ENCODE data around the gene PSMC6.
A peak's percentile ranks its signal among the peaks of the same experiment; 100 is the strongest.

Gene PSMC6

DNA sequence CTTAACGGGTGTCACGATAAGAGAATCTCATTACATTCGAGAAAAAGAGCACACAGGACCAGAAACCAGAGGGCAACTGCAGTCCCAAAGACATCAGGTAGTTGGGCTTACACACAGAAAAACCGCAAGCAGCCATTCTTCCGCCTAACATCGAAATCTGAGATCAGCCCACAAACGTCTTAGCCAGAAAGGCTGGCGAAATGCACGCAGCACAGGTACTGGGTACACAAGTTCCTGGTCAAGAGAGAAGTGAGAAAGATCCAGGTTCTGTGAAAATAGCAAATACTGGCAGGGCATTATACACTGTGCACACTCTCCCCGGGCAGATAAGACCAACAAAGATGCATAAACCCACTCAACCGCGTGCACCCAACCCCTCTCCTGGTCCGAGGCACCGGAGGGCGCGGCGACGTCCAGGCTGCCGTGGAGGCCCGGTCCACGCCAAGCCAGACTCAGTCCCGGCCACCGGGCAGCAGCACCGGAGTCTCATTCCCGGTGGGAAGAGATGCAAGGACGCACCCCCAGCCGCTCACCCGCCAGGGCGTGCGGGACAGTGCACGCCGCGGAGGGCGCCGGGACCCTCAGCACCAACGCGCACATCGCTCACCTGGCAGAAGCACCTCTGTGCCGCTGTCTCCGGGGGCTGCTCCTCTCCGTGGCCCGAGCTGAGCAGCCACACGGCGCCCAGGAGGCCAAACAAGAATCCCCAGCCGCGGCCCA, 12.1 kb upstream of the PSMC6 start:
- H3K4me3 ChIP-seq (ENCODE audit: low read depth, low read length): peak overlapping the region; percentile 82
- DNase-seq (ENCODE audit: low read depth): no peak
- TF ChIP-seq, protein P1, sequence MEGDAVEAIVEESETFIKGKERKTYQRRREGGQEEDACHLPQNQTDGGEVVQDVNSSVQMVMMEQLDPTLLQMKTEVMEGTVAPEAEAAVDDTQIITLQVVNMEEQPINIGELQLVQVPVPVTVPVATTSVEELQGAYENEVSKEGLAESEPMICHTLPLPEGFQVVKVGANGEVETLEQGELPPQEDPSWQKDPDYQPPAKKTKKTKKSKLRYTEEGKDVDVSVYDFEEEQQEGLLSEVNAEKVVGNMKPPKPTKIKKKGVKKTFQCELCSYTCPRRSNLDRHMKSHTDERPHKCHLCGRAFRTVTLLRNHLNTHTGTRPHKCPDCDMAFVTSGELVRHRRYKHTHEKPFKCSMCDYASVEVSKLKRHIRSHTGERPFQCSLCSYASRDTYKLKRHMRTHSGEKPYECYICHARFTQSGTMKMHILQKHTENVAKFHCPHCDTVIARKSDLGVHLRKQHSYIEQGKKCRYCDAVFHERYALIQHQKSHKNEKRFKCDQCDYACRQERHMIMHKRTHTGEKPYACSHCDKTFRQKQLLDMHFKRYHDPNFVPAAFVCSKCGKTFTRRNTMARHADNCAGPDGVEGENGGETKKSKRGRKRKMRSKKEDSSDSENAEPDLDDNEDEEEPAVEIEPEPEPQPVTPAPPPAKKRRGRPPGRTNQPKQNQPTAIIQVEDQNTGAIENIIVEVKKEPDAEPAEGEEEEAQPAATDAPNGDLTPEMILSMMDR (IDR thresholded peaks at IDR 0.05; ENCODE audit: control insufficient read depth, extremely low read depth, insufficient read depth): no peak

DNA sequence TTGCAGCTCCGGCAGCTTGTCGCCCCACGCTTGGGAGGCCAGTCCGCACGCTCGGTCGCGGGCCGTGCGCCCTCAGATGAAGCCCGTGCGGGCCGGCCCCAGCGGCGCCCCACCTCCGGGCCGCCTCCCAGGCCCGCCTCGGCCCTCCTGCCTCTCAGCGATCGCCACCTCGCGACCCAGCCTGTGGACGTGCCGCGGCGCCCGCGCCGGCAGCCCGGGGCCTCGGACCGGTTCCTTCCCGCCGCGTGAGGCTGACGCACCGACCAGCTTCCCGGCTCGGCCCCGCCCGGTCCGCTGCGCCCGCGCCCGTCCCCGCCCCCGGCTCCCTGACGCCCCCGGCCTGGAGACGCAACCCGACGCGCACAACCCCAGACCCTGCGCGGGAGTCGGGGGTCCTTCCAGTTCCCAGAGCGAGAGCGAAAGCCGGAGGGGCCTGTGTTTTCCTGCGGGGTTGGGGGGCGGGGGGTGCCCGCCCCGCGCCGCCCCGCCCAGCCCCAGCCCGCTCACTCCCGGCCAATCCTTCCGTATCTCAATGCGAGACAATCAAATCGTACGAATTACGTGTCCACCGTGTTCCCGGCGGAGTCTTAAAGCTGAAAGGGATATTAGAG, 11.4 kb upstream of the PSMC6 start, which contains the start of gene ERO1A:
TSS of gene ERO1A (minus strand) at position 78 of the 611 bp plus-strand sequence. CDS start at position 1, 77 bp downstream.
- H3K4me3 ChIP-seq (ENCODE audit: low read depth, low read length): peak within 1 kb of the TSS; percentile 82
- DNase-seq (ENCODE audit: low read depth): no peak
- TF ChIP-seq, protein P1 (IDR thresholded peaks at IDR 0.05; ENCODE audit: control insufficient read depth, extremely low read depth, insufficient read depth): peak; percentile 39; the same call in 1 of the 2 replicates

DNA sequence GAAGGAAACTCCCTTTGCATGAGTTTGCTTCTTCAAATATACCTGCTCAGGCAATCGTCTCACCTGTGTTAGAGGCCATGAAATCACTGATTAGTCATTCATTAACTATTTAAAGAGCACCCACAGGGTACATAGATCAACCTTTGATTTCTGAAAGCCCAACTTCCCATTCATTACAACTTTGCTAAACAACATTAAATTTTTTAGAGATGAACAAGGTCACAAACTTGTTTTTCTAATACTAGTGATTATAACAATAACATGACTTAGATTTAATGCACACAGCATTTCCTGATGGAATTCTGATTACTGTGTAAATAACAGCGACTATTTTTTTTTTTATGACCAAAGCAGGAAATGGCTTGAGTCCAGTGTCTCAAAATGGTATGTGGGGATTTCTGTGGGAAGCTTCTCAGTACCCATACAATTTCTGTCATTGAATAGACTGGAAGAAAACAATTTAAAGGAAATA, 6.3 kb upstream of the PSMC6 start:
- TF ChIP-seq, protein P1 (IDR thresholded peaks at IDR 0.05; ENCODE audit: control insufficient read depth, extremely low read depth, insufficient read depth): no peak
- DNase-seq (ENCODE audit: low read depth): peak; percentile 69
- no peak overlapping the region for H3K4me3 ChIP-seq (ENCODE audit: low read depth, low read length)

DNA sequence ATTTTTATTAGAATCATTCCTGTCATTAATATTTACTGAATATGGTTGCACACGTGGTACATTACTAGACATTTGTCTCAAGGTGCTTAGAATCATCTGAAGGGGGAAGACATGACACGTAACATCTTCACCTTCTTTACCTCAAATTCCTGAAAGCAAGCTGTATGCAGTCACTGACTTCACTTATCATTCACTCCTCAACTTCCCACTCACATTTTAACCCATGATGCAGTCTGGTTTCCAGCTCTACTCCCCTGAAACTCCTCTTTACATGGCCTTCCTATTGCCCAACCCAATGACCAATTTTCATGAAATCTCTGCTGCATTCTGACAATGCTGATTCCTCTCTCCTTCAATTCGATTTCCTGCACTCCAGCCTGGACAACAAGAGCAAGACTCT, 5.8 kb upstream of the PSMC6 start:
- TF ChIP-seq, protein P1 (IDR thresholded peaks at IDR 0.05; ENCODE audit: control insufficient read depth, extremely low read depth, insufficient read depth): no peak
- DNase-seq (ENCODE audit: low read depth): no peak
- H3K4me3 ChIP-seq (ENCODE audit: low read depth, low read length): no peak overlapping the region

DNA sequence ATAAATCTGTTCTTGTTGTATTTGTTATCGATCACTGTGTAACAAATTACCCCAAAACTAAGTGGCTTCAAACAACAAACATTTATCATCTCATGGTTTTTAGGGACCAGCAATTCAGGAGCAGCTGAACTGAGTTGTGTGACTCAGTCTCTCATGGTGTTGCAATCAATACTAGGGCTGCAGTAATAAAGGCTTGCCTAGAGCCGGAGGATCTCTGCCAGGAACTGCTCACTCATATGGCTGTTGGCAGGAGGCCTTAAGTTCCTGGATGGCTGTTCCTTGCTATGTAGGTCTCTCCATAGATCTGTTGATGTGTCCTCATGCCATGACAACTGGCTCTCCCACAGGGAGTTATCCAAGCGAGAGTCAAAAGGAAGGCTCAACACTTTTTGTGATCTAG, 3.8 kb upstream of the PSMC6 start:
- DNase-seq (ENCODE audit: low read depth): peak; percentile 57
- H3K4me3 ChIP-seq (ENCODE audit: low read depth, low read length): no peak overlapping the region
- TF ChIP-seq, protein P1 (IDR thresholded peaks at IDR 0.05; ENCODE audit: control insufficient read depth, extremely low read depth, insufficient read depth): no peak

DNA sequence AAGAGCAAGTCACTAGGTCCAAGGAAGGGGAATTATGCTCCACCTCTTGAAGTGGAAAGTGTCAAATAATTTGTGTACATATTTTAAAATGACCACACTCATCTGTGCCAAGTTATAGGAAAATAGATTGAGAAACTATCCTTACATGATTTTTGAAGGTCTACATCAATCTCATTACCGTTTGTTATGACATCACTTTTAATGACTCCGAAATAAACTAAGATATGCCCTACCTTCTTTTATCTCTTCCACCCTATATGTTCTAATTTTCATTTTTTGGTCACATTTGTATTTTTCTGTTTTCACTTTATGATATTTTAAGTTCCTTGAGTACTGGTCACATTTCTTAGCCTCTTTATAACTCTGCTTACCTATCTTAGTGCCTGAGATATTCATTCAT, 3.3 kb upstream of the PSMC6 start:
- H3K4me3 ChIP-seq (ENCODE audit: low read depth, low read length): no peak overlapping the region
- DNase-seq (ENCODE audit: low read depth): no peak
- TF ChIP-seq, protein P1 (IDR thresholded peaks at IDR 0.05; ENCODE audit: control insufficient read depth, extremely low read depth, insufficient read depth): no peak
